Loucy (cell line): ENCODE results near the gene UBALD1.

Experiments used
- H2AFZ ChIP-seq: fragments of 200-600 bp; sonication (generic); 2 replicates; pipeline ENCODE4 v1.6.0; 2016; ENCODE audit warnings: antibody characterized with exemption, mild to moderate bottlenecking, low read length, moderate library complexity
- H3F3A ChIP-seq: fragments of 200-600 bp; 2 replicates; pipeline ENCODE4 v1.6.0; 2016; ENCODE audit warnings: antibody characterized with exemption, low read depth, mild to moderate bottlenecking
- H3K27me3 ChIP-seq: fragments of 200-600 bp; sonication (generic); 2 replicates; pipeline ENCODE4 v1.6.1; 2014; ENCODE audit warnings: low read length, mild to moderate bottlenecking; ENCODE audit not compliant: insufficient read depth, poor library complexity, severe bottlenecking
- H3K36me3 ChIP-seq: fragments of 200-600 bp; sonication (generic); 2 replicates; pipeline ENCODE4 v1.6.1; 2016; ENCODE audit warnings: low read length; ENCODE audit not compliant: insufficient read depth
- H3K4me1 ChIP-seq: fragments of 200-600 bp; sonication (generic); 2 replicates; pipeline ENCODE4 v1.5.1; 2014; ENCODE audit warnings: low read length, mild to moderate bottlenecking; ENCODE audit not compliant: insufficient read depth, poor library complexity, severe bottlenecking
- H3K4me2 ChIP-seq: fragments of 200-600 bp; sonication (generic); 2 replicates; pipeline ENCODE4 v1.6.0; 2014; ENCODE audit warnings: antibody characterized with exemption, low read length, low read depth, mild to moderate bottlenecking; ENCODE audit not compliant: poor library complexity, severe bottlenecking
- H3K4me3 ChIP-seq: fragments of 200-600 bp; sonication (generic); 2 replicates; pipeline ENCODE4 v1.5.1; 2014; ENCODE audit warnings: low read length, mild to moderate bottlenecking, mixed read lengths; ENCODE audit not compliant: poor library complexity, severe bottlenecking
- H3K79me2 ChIP-seq: fragments of 200-600 bp; sonication (generic); 2 replicates; pipeline ENCODE4 v1.6.1; 2014; ENCODE audit warnings: low read length; ENCODE audit not compliant: insufficient read depth
- H3K9ac ChIP-seq: fragments of 200-600 bp; sonication (generic); 2 replicates; pipeline ENCODE4 v1.6.0; 2014; ENCODE audit warnings: mild to moderate bottlenecking, low read depth, low read length, moderate library complexity; ENCODE audit not compliant: poor library complexity, severe bottlenecking
- H3K9me2 ChIP-seq: fragments of 200-600 bp; sonication (generic); replicated peaks from 2 replicates; pipeline ENCODE4 v1.6.1; 2016; ENCODE audit warnings: low read depth, low read length, mixed read lengths
- H3K9me3 ChIP-seq: fragments of 200-600 bp; sonication (generic); 2 replicates; pipeline ENCODE4 v1.6.1; 2014; ENCODE audit warnings: mild to moderate bottlenecking, antibody characterized with exemption, low read length, low read depth; ENCODE audit not compliant: insufficient read depth
- H4K20me1 ChIP-seq: fragments of 200-600 bp; sonication (generic); 2 replicates; pipeline ENCODE4 v1.6.0; 2014; ENCODE audit warnings: antibody characterized with exemption, low read length, mild to moderate bottlenecking; ENCODE audit not compliant: insufficient read depth, poor library complexity, severe bottlenecking
- CTCF ChIP-seq: fragments of 200-600 bp; sonication (generic); conservative IDR thresholded peaks from 2 replicates; pipeline ENCODE4 v1.5.1; 2014; ENCODE audit warnings: mild to moderate bottlenecking, antibody characterized with exemption, low read length
- EZH2phosphoT487 ChIP-seq: fragments of 200-600 bp; IDR thresholded peaks from 2 replicates; pipeline ENCODE4 v1.6.1; 2018; ENCODE audit warnings: antibody characterized with exemption, mild to moderate bottlenecking, moderate library complexity, borderline replicate concordance

The UBALD1 gene

GRCh38 chr16:4641895-4642294 lies 27.2 kb upstream of the UBALD1 start:
- Histone ChIP-seq H3K9me3 (no peaks in the 10 kb centered on the region), H3K4me2 (no peak overlapping the region), H3F3A (no peaks in the 10 kb centered on the region), H3K4me1 (no peaks in the 10 kb centered on the region), H4K20me1 (no peaks in the 10 kb centered on the region), H3K9ac (no peak overlapping the region), H2AFZ (no peak overlapping the region), H3K9me2 (no peaks in the 10 kb centered on the region), H3K79me2 (peaks cover 16% of the 10 kb centered on the region; the same call in 1 of the 2 replicates), H3K4me3 (no peak overlapping the region), H3K36me3 (no peaks in the 10 kb centered on the region), H3K27me3 (no peaks in the 10 kb centered on the region)
- TF ChIP-seq EZH2phosphoT487 (no peak), CTCF (no peak)

DNA sequence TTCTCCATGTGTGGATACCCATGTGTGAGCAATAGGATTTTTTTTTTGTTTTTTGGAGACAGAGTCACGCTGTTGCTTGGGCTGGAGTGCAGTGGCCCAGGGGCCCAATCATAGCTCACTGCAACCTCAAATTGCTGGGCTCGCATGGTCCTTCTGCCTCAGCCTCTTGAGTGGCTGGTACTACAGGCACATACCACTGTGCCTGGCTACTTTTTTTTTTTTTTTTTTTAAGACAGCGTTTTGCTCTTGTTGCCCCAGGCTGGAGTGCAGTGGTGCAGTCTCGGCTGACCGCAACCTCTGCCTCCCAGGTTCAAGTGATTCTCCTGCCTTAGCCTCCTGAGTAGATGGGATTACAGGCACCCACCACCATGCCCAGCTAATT lies 26.6 kb upstream of the UBALD1 start:
- Histone ChIP-seq H4K20me1 (peaks cover under 1% of the 10 kb centered on the region), H3K4me3 (no peak overlapping the region), H3K79me2 (peaks cover 19% of the 10 kb centered on the region; the same call in 1 of the 2 replicates), H3K36me3 (no peaks in the 10 kb centered on the region), H3K9me2 (no peaks in the 10 kb centered on the region), H3K9me3 (no peaks in the 10 kb centered on the region), H3K9ac (no peak overlapping the region), H3K4me1 (no peaks in the 10 kb centered on the region), H3K4me2 (no peak overlapping the region), H2AFZ (no peak overlapping the region), H3F3A (no peaks in the 10 kb centered on the region), H3K27me3 (no peaks in the 10 kb centered on the region)
- TF ChIP-seq CTCF (no peak), EZH2phosphoT487 (no peak)

DNA sequence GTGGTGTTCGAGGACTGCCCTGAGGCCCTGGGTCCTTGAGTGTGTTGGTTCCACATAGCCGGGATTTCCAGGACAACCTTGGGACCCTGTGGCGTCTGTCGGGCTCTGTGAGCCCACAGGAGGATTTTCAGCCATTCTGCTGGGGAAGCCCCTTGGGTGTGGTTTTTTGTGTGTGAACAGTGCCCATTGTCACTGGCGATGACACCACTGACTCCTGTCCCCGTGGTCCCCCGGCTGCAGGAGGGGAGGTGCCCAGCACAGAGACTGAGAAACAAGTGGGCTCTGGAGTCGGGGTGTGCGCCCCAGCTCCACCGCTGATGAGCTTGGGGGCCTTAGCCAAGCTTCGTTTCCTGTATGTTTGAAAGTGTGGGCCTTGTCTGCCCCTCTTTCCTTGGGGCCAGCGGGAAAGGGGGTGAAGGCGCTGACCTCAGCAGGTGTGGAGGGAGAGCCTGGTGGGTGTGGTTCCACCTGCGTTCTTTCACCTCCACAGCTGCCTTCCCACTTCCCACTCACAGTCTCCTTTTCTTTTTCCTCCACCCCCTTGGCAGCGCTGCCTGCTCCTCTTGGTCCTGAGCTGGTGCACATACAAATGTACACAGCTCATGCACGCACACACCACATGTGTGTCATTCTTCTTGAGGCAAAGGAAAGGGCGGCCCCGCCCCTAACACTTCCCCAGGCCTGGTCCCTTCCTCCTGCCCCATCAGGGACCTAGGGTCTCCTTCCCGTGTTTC lies 26.1 kb upstream of the UBALD1 start:
- no peak overlapping the region for H3K4me3 ChIP-seq
- no peaks in the 10 kb centered on the region for H3K27me3 ChIP-seq
- H3K4me2 ChIP-seq, result no peak overlapping the region
- H3K9me3 ChIP-seq, result no peaks in the 10 kb centered on the region
- TF ChIP-seq EZH2phosphoT487 (no peak), CTCF (no peak)
- H3K4me1 ChIP-seq, result no peaks in the 10 kb centered on the region
- peaks cover 22% of the 10 kb centered on the region; the same call in 1 of the 2 replicates for H3K79me2 ChIP-seq
- no peaks in the 10 kb centered on the region for H3F3A ChIP-seq
- no peak overlapping the region for H2AFZ ChIP-seq
- H3K9me2 ChIP-seq, result no peaks in the 10 kb centered on the region
- H3K36me3 ChIP-seq, result no peaks in the 10 kb centered on the region
- peaks cover 2% of the 10 kb centered on the region for H4K20me1 ChIP-seq
- no peak overlapping the region for H3K9ac ChIP-seq
